ENCODE measurements around the gene SHISAL2B. TPM values are rescaled to one million over a fixed set of nuclear protein-coding genes. Genes with fewer than 3 reads are reported as not detected.

SHISAL2B gene
- total RNA-seq, 1 donor from 2014 or later: not detected

DNA sequence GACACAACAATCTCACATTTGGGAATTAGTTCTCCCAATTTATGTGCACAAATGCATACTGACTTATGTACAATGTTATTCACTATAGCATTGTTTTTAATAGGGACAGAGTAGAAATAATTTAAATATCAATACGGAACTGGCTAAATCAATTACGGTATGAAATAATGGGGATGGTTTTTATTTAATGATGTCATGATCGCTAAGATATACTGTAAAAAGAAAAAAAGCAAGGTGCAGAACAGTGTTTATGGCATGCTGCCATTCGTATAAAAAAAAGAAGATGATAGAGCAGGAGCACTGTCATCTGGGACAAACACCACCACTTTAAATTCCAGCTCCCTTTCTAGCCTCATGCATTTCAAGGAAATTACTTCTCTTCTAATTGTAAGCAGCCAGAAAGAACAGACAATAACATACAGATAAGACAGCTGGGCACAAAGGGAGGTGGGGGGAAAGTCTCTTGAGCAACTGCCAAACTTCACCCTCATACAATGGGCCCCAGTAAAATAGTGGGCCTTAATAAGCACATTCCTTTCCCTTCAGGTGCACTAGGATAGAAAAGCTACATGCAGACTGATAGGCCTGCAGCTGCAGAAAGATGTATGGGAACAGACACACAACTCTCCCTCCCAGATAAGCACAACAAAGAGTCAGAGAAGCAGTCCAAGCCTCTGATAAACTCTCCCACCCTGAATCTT lies 69.8 kb downstream of the SHISAL2B start:
- DNase-seq: no peak
- peaks cover 9% of the 10 kb centered on the region for H3K4me1 Mint-ChIP-seq (ENCODE audit: low read depth, unreplicated experiment)
- TF ChIP-seq, protein P1, sequence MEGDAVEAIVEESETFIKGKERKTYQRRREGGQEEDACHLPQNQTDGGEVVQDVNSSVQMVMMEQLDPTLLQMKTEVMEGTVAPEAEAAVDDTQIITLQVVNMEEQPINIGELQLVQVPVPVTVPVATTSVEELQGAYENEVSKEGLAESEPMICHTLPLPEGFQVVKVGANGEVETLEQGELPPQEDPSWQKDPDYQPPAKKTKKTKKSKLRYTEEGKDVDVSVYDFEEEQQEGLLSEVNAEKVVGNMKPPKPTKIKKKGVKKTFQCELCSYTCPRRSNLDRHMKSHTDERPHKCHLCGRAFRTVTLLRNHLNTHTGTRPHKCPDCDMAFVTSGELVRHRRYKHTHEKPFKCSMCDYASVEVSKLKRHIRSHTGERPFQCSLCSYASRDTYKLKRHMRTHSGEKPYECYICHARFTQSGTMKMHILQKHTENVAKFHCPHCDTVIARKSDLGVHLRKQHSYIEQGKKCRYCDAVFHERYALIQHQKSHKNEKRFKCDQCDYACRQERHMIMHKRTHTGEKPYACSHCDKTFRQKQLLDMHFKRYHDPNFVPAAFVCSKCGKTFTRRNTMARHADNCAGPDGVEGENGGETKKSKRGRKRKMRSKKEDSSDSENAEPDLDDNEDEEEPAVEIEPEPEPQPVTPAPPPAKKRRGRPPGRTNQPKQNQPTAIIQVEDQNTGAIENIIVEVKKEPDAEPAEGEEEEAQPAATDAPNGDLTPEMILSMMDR (IDR thresholded peaks at IDR 0.05; ENCODE audit: partially characterized antibody, unreplicated experiment): no peak
- no peaks in the 10 kb centered on the region for H3K36me3 Mint-ChIP-seq (ENCODE audit: unreplicated experiment)
- H3K4me3 Mint-ChIP-seq (ENCODE audit: unreplicated experiment): no peak overlapping the region
- H3K27ac Mint-ChIP-seq (ENCODE audit: unreplicated experiment): peak overlapping the region; percentile 57
- H3K27me3 Mint-ChIP-seq (ENCODE audit: unreplicated experiment): no peaks in the 10 kb centered on the region
- H3K9me3 Mint-ChIP-seq (ENCODE audit: unreplicated experiment): no peaks in the 10 kb centered on the region

DNA sequence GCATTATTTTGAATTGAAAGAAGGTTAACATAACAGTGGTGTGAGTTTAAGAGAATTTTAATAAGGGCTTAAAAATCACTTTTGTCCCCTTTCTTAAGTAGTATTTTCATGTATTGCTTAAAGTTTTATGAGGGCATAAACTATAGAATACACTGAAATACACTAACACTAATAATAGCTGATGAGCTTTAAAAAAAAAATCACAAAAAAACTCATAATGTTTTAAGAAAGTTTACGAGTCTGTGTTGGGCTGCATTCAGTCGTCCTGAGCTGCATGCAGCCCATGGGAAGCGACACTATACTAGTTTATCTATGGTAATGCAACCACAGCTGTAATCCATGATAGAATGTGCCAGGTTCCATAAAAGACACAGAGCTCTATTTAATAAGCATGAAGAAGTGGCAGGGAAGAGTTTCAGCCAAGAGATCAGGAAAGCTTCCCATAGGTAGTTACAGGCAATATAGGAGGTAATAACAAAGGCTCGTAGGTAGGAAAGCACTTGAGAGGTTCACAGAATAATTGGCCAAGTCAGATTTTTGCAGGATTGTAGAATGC lies 73.7 kb downstream of the SHISAL2B start:
- no peaks in the 10 kb centered on the region for H3K27me3 Mint-ChIP-seq (ENCODE audit: unreplicated experiment)
- H3K36me3 Mint-ChIP-seq (ENCODE audit: unreplicated experiment): no peaks in the 10 kb centered on the region
- no peak for DNase-seq
- peaks cover 4% of the 10 kb centered on the region for H3K9me3 Mint-ChIP-seq (ENCODE audit: unreplicated experiment)
- TF ChIP-seq, protein P1 (IDR thresholded peaks at IDR 0.05; ENCODE audit: partially characterized antibody, unreplicated experiment): no peak
- H3K27ac Mint-ChIP-seq (ENCODE audit: unreplicated experiment): no peak overlapping the region
- H3K4me3 Mint-ChIP-seq (ENCODE audit: unreplicated experiment): no peak overlapping the region
- peaks cover 17% of the 10 kb centered on the region for H3K4me1 Mint-ChIP-seq (ENCODE audit: low read depth, unreplicated experiment)

- Mint-ChIP-seq H3K36me3 (ENCODE audit: unreplicated experiment) (no peaks in the 10 kb centered on the region), H3K27ac (ENCODE audit: unreplicated experiment) (no peak overlapping the region), H3K4me1 (ENCODE audit: low read depth, unreplicated experiment) (peaks cover 16% of the 10 kb centered on the region), H3K27me3 (ENCODE audit: unreplicated experiment) (no peaks in the 10 kb centered on the region), H3K4me3 (ENCODE audit: unreplicated experiment) (no peak overlapping the region), H3K9me3 (ENCODE audit: unreplicated experiment) (peaks cover 5% of the 10 kb centered on the region)
- DNase-seq: no peak
- TF ChIP-seq, protein P1 (IDR thresholded peaks at IDR 0.05; ENCODE audit: partially characterized antibody, unreplicated experiment): no peak
These were observed 75.7 kb downstream of the SHISAL2B start for GRCh38 chr5:64765804-64766504.

GRCh38 chr5:64766941-64767340 lies 76.6 kb downstream of the SHISAL2B start:
- Mint-ChIP-seq H3K4me3 (ENCODE audit: unreplicated experiment) (peak overlapping the region; percentile 99), H3K4me1 (ENCODE audit: low read depth, unreplicated experiment) (peaks cover 14% of the 10 kb centered on the region), H3K36me3 (ENCODE audit: unreplicated experiment) (no peaks in the 10 kb centered on the region), H3K27ac (ENCODE audit: unreplicated experiment) (no peak overlapping the region), H3K27me3 (ENCODE audit: unreplicated experiment) (no peaks in the 10 kb centered on the region), H3K9me3 (ENCODE audit: unreplicated experiment) (peaks cover 5% of the 10 kb centered on the region)
- DNase-seq: no peak
- TF ChIP-seq, protein P1 (IDR thresholded peaks at IDR 0.05; ENCODE audit: partially characterized antibody, unreplicated experiment): no peak

Other genes with a start within 250 kb of the SHISAL2B start
- 0.27 TPM for gene RGS7BP, start 184.5 kb upstream of the SHISAL2B start, total RNA-seq (ENCODE audit: unreplicated experiment)
- gene SREK1IP1, start 78.2 kb downstream of the SHISAL2B start, total RNA-seq (ENCODE audit: unreplicated experiment): 18.2 TPM
- gene CWC27, start 78.4 kb downstream of the SHISAL2B start, total RNA-seq (ENCODE audit: unreplicated experiment): 23.3 TPM

All from glutamatergic neuron (in vitro differentiated cells).